SK-N-SH (cell line): ENCODE results near the gene KIF18B. TPM values are rescaled to one million over a fixed set of nuclear protein-coding genes. Genes with fewer than 3 reads are reported as not detected.

Source experiments
- CTCF ChIA-PET: fragments of 300-600, 350-600 bp; formaldehyde crosslinking; extraction: SDS; loops from one replicate; lab custom pipeline; 2021; lab: Yijun Ruan, JAX
- POLR2A ChIA-PET: fragments of 350-600 bp; sonication (Branson Sonifier 250); formaldehyde crosslinking; extraction: SDS; loops from one replicate; lab custom pipeline; 2020; ENCODE audit warnings: antibody characterized with exemption, inconsistent platforms; lab: Yijun Ruan, JAX
- DNase-seq: peaks from one replicate; pipeline ENCODE4 v3.0.0; 2012
- H2AFZ ChIP-seq: fragments of 200-600 bp; sonication (generic); 2 replicates; pipeline ENCODE4 v1.8.1; 2016; ENCODE audit warnings: antibody characterized with exemption, mild to moderate bottlenecking, low read depth
- H3F3A ChIP-seq: fragments of 200-600 bp; sonication (generic); replicated peaks from 2 replicates; pipeline ENCODE3; 2016; ENCODE audit warnings: antibody characterized with exemption, mild to moderate bottlenecking; ENCODE audit not compliant: insufficient read depth
- H3K27ac ChIP-seq, 2 experiments: fragments of 200-500 bp in 1 of 2; fragments of 200-600 bp in 1 of 2; sonication (Bioruptor generic) in 1 of 2; sonication (generic), shearing (Covaris generic) in 1 of 2; 2 replicates each; pipeline versions ENCODE4 v1.5.1 to v1.6.1; 2014 to 2016; ENCODE audit warnings: low read depth in 2 of 2, inconsistent platforms in 1 of 2, low read length in 1 of 2, mild to moderate bottlenecking in 1 of 2, mixed read lengths in 1 of 2
- H3K27me3 ChIP-seq: fragments of 200-600 bp; sonication (generic), shearing (Covaris generic); 2 replicates; pipeline ENCODE4 v1.6.1; 2016; ENCODE audit warnings: mixed run types; ENCODE audit not compliant: insufficient read depth
- H3K36me3 ChIP-seq, 2 experiments: fragments of 200-500 bp in 1 of 2; fragments of 200-600 bp in 1 of 2; sonication (Bioruptor generic) in 1 of 2; sonication (generic) in 1 of 2; replicated peaks in 1 of 2; 2 replicates each; pipeline versions ENCODE3 to v1.5.1; 2014 to 2016; ENCODE audit warnings: low read length in 1 of 2, mild to moderate bottlenecking in 1 of 2; ENCODE audit not compliant: insufficient read depth in 2 of 2, control insufficient read depth in 1 of 2
- H3K4me1 ChIP-seq, 2 experiments: fragments of 200-500 bp in 1 of 2; fragments of 200-600 bp in 1 of 2; sonication (Bioruptor generic) in 1 of 2; sonication (generic), shearing (Covaris generic) in 1 of 2; 2 replicates each; pipeline versions ENCODE4 v1.5.1 to v1.6.1; 2014 to 2016; ENCODE audit warnings: low read depth in 1 of 2, low read length in 1 of 2, mixed run types in 1 of 2; ENCODE audit not compliant: insufficient read depth in 2 of 2, control insufficient read depth in 1 of 2
- H3K4me2 ChIP-seq: fragments of 200-600 bp; sonication (generic), shearing (Covaris generic); 2 replicates; pipeline ENCODE4 v1.6.1; 2017; ENCODE audit warnings: mixed run types
- H3K4me3 ChIP-seq, 2 experiments: fragments of 200-500 bp in 1 of 2; fragments of 200-600 bp in 1 of 2; sonication (Bioruptor generic) in 1 of 2; sonication (generic), shearing (Covaris generic) in 1 of 2; 2 replicates each; pipeline versions ENCODE4 v1.5.1 to v1.8.1; 2014 to 2016; ENCODE audit warnings: low read depth in 2 of 2, inconsistent platforms in 1 of 2, low read length in 1 of 2, mild to moderate bottlenecking in 1 of 2, mixed read lengths in 1 of 2, moderate library complexity in 1 of 2
- H3K79me2 ChIP-seq: fragments of 200-600 bp; sonication (generic); 2 replicates; pipeline ENCODE4 v1.8.1; 2017; ENCODE audit warnings: mild to moderate bottlenecking; ENCODE audit not compliant: insufficient read depth
- H3K9ac ChIP-seq: fragments of 200-600 bp; sonication (generic); 2 replicates; pipeline ENCODE4 v1.6.1; 2017; ENCODE audit warnings: mixed run types
- H3K9me2 ChIP-seq: fragments of 200-600 bp; sonication (generic); 2 replicates; pipeline ENCODE4 v1.6.1; 2017; ENCODE audit warnings: mixed run types
- H3K9me3 ChIP-seq: fragments of 200-600 bp; sonication (generic); 2 replicates; pipeline ENCODE4 v1.6.1; 2017; ENCODE audit warnings: mixed run types, mild to moderate bottlenecking, moderate library complexity
- H4K20me1 ChIP-seq: fragments of 200-600 bp; sonication (generic); 2 replicates; pipeline ENCODE4 v1.6.1; 2017; ENCODE audit warnings: mild to moderate bottlenecking, mixed run types; ENCODE audit not compliant: insufficient read depth
- CHD2 ChIP-seq: fragments of 150-350 bp; IDR thresholded peaks from 2 replicates; pipeline ENCODE4 v1.6.1; 2018; ENCODE audit warnings: low read length; ENCODE audit not compliant: partially characterized antibody
- FOSL2 ChIP-seq: IDR thresholded peaks from 2 replicates; pipeline ENCODE4 v1.4.0; 2012; ENCODE audit warnings: low read depth, mild to moderate bottlenecking, moderate library complexity, borderline replicate concordance
- FOXM1 ChIP-seq: IDR thresholded peaks from 2 replicates; pipeline ENCODE4 v1.4.0; 2012; ENCODE audit warnings: low read depth, mild to moderate bottlenecking
- GATA2 ChIP-seq: sonication (generic); formaldehyde crosslinking; IDR thresholded peaks from 2 replicates; pipeline ENCODE4 v1.5.0; 2020; ENCODE audit warnings: mild to moderate bottlenecking, missing genetic modification reagents
- MXI1 ChIP-seq: IDR thresholded peaks from 2 replicates; pipeline ENCODE4 v1.6.1; 2012; ENCODE audit warnings: mild to moderate bottlenecking, low read depth, low read length, improper control_type of control experiment
- NFIC ChIP-seq: IDR thresholded peaks from 2 replicates; pipeline ENCODE4 v1.4.0; 2012; ENCODE audit warnings: borderline replicate concordance
- POLR2AphosphoS5 ChIP-seq: IDR thresholded peaks from 2 replicates; pipeline ENCODE4 v1.6.1; 2012; ENCODE audit warnings: low read depth, low read length
- SIN3A ChIP-seq: IDR thresholded peaks from 2 replicates; pipeline ENCODE4 v1.6.1; 2012; ENCODE audit warnings: low read depth, mild to moderate bottlenecking, low read length, moderate library complexity, borderline replicate concordance
- TAF1 ChIP-seq: IDR thresholded peaks from 2 replicates; pipeline ENCODE4 v1.6.1; 2012; ENCODE audit warnings: low read depth, mild to moderate bottlenecking, low read length, moderate library complexity, borderline replicate concordance
- TCF12 ChIP-seq: IDR thresholded peaks from 2 replicates; pipeline ENCODE4 v1.4.0; 2012
- WGBS: methylation state at CpG from one replicate; pipeline ENCODE4 v1.1.6; 2017; ENCODE audit warnings: low lambda C conversion rate; 5-methylcytosine and 5-hydroxymethylcytosine counted together
- polyA plus RNA-seq, 3 experiments: library from polyadenylated mRNA; depleted of rRNA; stranded (reverse); fragments of >200 nt; gene quantifications; 2 replicates each; pipeline ENCODE4 v1.2.3, GENCODE V29; 2012
- TF ChIP-seq, protein P1 (sequence below): IDR thresholded peaks from 2 replicates; pipeline ENCODE4 v1.4.0; 2012; ENCODE audit warnings: low read depth, borderline replicate concordance
- TF ChIP-seq, protein P2 (sequence below): IDR thresholded peaks from 2 replicates; pipeline ENCODE4; 2012

KIF18B gene
- polyA plus RNA-seq, 1 of the 3 experiments (the other 2 are of a cell fraction) = 14.7 TPM

DNA sequence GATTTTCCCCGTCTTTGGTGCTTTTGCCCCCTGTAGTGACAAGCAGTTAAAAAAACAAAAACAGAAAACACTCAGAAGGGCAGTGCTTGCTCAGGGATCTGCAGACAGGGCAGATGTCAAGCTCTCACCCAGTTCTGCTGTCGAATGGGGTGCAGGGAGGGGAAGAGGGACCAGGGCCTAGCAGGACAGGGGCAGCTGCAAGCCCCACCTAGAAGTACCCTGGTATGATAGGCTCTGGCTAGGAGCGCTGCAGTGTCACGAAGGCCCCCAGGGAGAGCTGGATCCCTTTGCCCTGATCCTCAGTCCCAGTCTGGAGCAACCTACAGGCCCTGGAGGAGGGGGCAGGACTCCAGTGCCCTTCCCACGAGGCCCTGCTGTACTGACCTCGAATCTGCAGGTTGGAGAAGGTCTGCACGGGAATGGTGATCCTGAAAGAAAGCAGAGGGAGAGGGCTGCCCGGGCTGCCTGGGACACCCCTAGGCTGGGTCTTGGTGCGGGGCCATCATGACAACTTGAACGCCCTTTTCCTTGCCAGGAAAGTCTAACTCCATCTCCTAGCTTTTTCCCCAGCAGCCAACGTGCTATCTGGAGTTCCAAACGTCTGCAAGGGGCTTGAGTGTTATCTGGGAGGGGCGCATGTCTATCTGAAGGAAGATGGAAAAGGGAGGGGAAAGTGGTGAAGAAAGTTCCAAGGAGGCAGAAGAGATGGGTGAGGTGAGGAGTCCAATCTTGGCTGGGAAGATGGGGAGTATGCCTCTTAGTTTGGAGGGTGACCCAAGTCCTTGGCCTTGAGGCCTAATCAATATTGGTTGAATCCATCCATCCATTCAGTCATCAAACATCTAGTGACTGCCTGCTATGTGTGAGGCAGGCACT lies 37.1 kb downstream of the KIF18B start (continued):
- TF ChIP-seq CHD2 = no peak
- no peak for TF ChIP-seq GATA2 (CRISPR knock-in tag)
- TF ChIP-seq, protein P1, sequence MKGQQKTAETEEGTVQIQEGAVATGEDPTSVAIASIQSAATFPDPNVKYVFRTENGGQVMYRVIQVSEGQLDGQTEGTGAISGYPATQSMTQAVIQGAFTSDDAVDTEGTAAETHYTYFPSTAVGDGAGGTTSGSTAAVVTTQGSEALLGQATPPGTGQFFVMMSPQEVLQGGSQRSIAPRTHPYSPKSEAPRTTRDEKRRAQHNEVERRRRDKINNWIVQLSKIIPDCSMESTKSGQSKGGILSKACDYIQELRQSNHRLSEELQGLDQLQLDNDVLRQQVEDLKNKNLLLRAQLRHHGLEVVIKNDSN = no peak
- no peak for TF ChIP-seq MXI1
- no peak for TF ChIP-seq TAF1
- no peak for TF ChIP-seq POLR2AphosphoS5

DNA sequence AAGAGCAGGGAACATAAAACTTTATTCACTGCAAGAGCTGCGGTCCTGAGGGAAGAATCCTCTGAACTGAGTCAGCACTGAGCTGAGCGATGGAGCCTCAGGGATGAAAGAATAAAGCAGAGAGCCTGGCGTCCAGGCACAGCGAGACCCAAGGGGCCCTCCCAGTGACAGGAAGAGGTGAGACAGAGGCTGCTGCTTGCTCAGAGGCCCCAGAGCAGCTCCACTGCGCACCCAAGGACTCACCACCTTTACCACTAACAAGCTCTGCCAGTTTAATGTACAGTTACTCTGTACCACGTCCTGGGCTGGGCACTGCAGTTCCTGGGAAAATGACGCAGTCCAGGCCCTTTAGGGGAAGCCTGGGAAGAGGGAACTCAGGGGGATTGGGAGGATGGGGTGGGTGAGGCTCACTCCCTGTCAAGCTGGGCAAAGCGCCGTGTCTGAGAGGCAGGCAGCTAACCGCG lies 37.9 kb downstream of the KIF18B start:
- POLR2A ChIA-PET = no interaction called here

More for the DNA sequence above, 37.9 kb downstream of the KIF18B start:
- H4K20me1 ChIP-seq = no peaks in the 10 kb centered on the region
- peak overlapping the region; percentile 71 for H3K4me2 ChIP-seq
- no peaks in the 10 kb centered on the region for H3K9me3 ChIP-seq
- H3K4me1 ChIP-seq = peaks cover 7 to 34% of the 10 kb centered on the region in 2 experiments; a peak in 3 of 4 replicates
- TF ChIP-seq NFIC (peak; percentile 37; the same call in 1 of the 2 replicates), GATA2 (CRISPR knock-in tag) (no peak), POLR2AphosphoS5 (peak; percentile 71), FOSL2 (peak; percentile 80; the same call in 1 of the 2 replicates), SIN3A (peak; percentile 31; the same call in 1 of the 2 replicates), FOXM1 (no peak), TCF12 (peak; percentile 62; the same call in 1 of the 2 replicates)
- TF ChIP-seq, protein P2, sequence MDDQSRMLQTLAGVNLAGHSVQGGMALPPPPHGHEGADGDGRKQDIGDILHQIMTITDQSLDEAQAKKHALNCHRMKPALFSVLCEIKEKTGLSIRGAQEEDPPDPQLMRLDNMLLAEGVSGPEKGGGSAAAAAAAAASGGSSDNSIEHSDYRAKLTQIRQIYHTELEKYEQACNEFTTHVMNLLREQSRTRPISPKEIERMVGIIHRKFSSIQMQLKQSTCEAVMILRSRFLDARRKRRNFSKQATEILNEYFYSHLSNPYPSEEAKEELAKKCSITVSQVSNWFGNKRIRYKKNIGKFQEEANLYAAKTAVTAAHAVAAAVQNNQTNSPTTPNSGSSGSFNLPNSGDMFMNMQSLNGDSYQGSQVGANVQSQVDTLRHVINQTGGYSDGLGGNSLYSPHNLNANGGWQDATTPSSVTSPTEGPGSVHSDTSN = peak; percentile 49
- no peaks in the 10 kb centered on the region for H3K36me3 ChIP-seq
- H3K9ac ChIP-seq = peak overlapping the region; percentile 64
- no peaks in the 10 kb centered on the region for H3K27me3 ChIP-seq
- WGBS = 46% methylated on average over 11 of the region's 11 CpGs
- H3K79me2 ChIP-seq = no peaks in the 10 kb centered on the region
- peaks cover 29% of the 10 kb centered on the region for H3F3A ChIP-seq
- CTCF ChIA-PET = interaction anchor here (1.0 to 7.3 kb wide), 6 partner anchors 10 to 226 kb away, joined by 3 to 79 read pairs (median 8); partner anchors contain the start of gene ACBD4
- no peak overlapping the region; a peak in 1 of 4 replicates for H3K4me3 ChIP-seq
- H3K9me2 ChIP-seq = no peaks in the 10 kb centered on the region
- H3K27ac ChIP-seq = peak overlapping the region; percentile 3 to 93; a peak in 3 of 4 replicates
- peak overlapping the region; percentile 77 for H2AFZ ChIP-seq
- peak; percentile 46 for DNase-seq
